GM12878 (cell line): ENCODE results near the gene SLC24A3. TPM values are rescaled to one million over a fixed set of nuclear protein-coding genes. Genes with fewer than 3 reads are reported as not detected.

Experiments
- ATAC-seq: fragments of 200-7000 bp; cut with Tn5 transposase; 3 replicates; pipeline ENCODE4 v1.9.1; 2020; ENCODE audit warnings: mild to moderate bottlenecking, moderate library complexity
- BruUV-seq: library from RNA; stranded (reverse); fragments of 400-500 nt; replicated peaks from 2 replicates; lab custom pipeline; 2021; lab: Mats Ljungman, UMichigan
- CTCF ChIA-PET: fragments of 300-600 bp; sonication (Branson Sonifier 250); formaldehyde crosslinking; extraction: SDS; loops from one replicate; lab custom pipeline; 2021; ENCODE audit warnings: inconsistent platforms; lab: Yijun Ruan, JAX
- POLR2A ChIA-PET: fragments of 350-600 bp; formaldehyde crosslinking; extraction: SDS; loops from one replicate; lab custom pipeline; 2021; ENCODE audit warnings: inconsistent platforms; lab: Charles Lee
- RAD21 ChIA-PET: fragments of 300-600 bp; sonication (Branson Sonifier 250); formaldehyde crosslinking; loops from one replicate; lab custom pipeline; 2023; ENCODE audit warnings: antibody characterized with exemption; ENCODE audit not compliant: unreplicated experiment; lab: Charles Lee
- SMC1A ChIA-PET: fragments of 300-600 bp; sonication (Branson Sonifier 250); formaldehyde crosslinking; loops from one replicate; lab custom pipeline; 2023; ENCODE audit not compliant: unreplicated experiment, uncharacterized antibody; lab: Charles Lee
- DNase-seq: peaks from one replicate; pipeline ENCODE4 v3.0.0-alpha.2; 2011; ENCODE audit warnings: low read depth, low spot score
- FAIRE-seq: peaks from 3 replicates; lab custom pipeline; 2011; peaks lifted over from hg19 to GRCh38; lab: Jason Lieb, UNC
- H2AFZ ChIP-seq: 2 replicates; pipeline ENCODE4 v1.6.0; 2011; ENCODE audit warnings: low read depth, low read length, control low read depth; ENCODE audit not compliant: control insufficient read depth
- H3K27ac ChIP-seq: 2 replicates; pipeline ENCODE4 v1.5.1; 2011; ENCODE audit warnings: control low read depth; ENCODE audit not compliant: control insufficient read depth, insufficient read depth
- H3K27me3 ChIP-seq, 2 experiments: replicated peaks in 1 of 2; 2 replicates each; pipeline versions ENCODE4 v1.6.0 to v1.6.1; 2011; ENCODE audit warnings: low read length in 1 of 2; ENCODE audit not compliant: control insufficient read depth in 2 of 2, insufficient read depth in 2 of 2
- H3K36me3 ChIP-seq, 2 experiments: 2 replicates each; pipeline ENCODE4 v1.5.1; 2011; ENCODE audit warnings: low read length in 1 of 2; ENCODE audit not compliant: control insufficient read depth in 2 of 2, insufficient read depth in 2 of 2
- H3K4me1 ChIP-seq: 2 replicates; pipeline ENCODE4 v1.6.1; 2011; ENCODE audit warnings: mild to moderate bottlenecking, low read length, moderate library complexity, mixed read lengths; ENCODE audit not compliant: control insufficient read depth, insufficient read depth
- H3K4me2 ChIP-seq: 2 replicates; pipeline ENCODE4 v1.6.0; 2011; ENCODE audit warnings: control low read depth; ENCODE audit not compliant: control insufficient read depth, insufficient read depth
- H3K4me3 ChIP-seq: fragments of 200-600 bp; sonication (generic); 2 replicates; pipeline ENCODE4 v1.5.1; 2016
- H3K79me2 ChIP-seq: 2 replicates; pipeline ENCODE4 v1.6.0; 2011; ENCODE audit warnings: low read length; ENCODE audit not compliant: control insufficient read depth, insufficient read depth
- H3K9ac ChIP-seq: 2 replicates; pipeline ENCODE4 v1.8.0; 2011; ENCODE audit warnings: low read length, control low read depth, mixed read lengths; ENCODE audit not compliant: control insufficient read depth, insufficient read depth
- H3K9me3 ChIP-seq: replicated peaks from 3 replicates; pipeline ENCODE4 v1.5.1; 2011; ENCODE audit warnings: mild to moderate bottlenecking, low read length; ENCODE audit not compliant: control insufficient read depth, insufficient read depth
- H4K20me1 ChIP-seq: 2 replicates; pipeline ENCODE4 v1.6.0; 2011; ENCODE audit not compliant: control insufficient read depth, insufficient read depth
- BCLAF1 ChIP-seq: fragments of 450-650 bp; IDR thresholded peaks from 2 replicates; pipeline ENCODE4 v1.6.1; 2017; ENCODE audit warnings: antibody characterized with exemption, mild to moderate bottlenecking, moderate library complexity
- CEBPB ChIP-seq, 2 experiments: fragments of 150-350 bp in 1 of 2; IDR thresholded peaks; 2 replicates each; pipeline ENCODE4 v1.6.1; 2012 to 2014; ENCODE audit warnings: low read depth in 2 of 2, low read length in 2 of 2, borderline replicate concordance in 1 of 2, inconsistent platforms in 1 of 2
- CHD1 ChIP-seq: IDR thresholded peaks from 2 replicates; pipeline ENCODE4 v1.6.1; 2012; ENCODE audit warnings: low read depth, low read length, improper control_type of control experiment
- EZH2 ChIP-seq: IDR thresholded peaks from 2 replicates; pipeline ENCODE4 v1.6.1; 2012; ENCODE audit warnings: low read depth, mild to moderate bottlenecking, control low read depth, inconsistent platforms, low read length, borderline replicate concordance; ENCODE audit not compliant: control insufficient read depth
- GATAD2B ChIP-seq: fragments of 450-650 bp; conservative IDR thresholded peaks from 2 replicates; pipeline ENCODE4 v1.6.1; 2017; ENCODE audit warnings: low read depth, mild to moderate bottlenecking, moderate library complexity
- KDM1A ChIP-seq: fragments of 200-600 bp; sonication (generic); IDR thresholded peaks from 2 replicates; pipeline ENCODE4 v1.6.1; 2016; ENCODE audit warnings: borderline replicate concordance
- MLLT1 ChIP-seq: fragments of 450-650 bp; IDR thresholded peaks from 2 replicates; pipeline ENCODE4 v1.6.1; 2016; ENCODE audit warnings: mild to moderate bottlenecking
- USF2 ChIP-seq: IDR thresholded peaks from 2 replicates; pipeline ENCODE4 v1.6.1; 2011; ENCODE audit warnings: low read depth, low read length, improper control_type of control experiment, borderline replicate concordance
- ZNF274 ChIP-seq: IDR thresholded peaks from one replicate; pipeline ENCODE4 v1.8.0; 2011; ENCODE audit not compliant: insufficient read length, insufficient read depth
- WGBS: methylation state at CpG from one replicate; pipeline ENCODE4 v1.1.6; 2016; ENCODE audit warnings: low lambda C conversion rate; ENCODE audit not compliant: insufficient replicate concordance, insufficient coverage; ENCODE audit errors: missing lambda C conversion rate; 5-methylcytosine and 5-hydroxymethylcytosine counted together
- in situ Hi-C: fragments of 300-500 bp; cut with MboI; formaldehyde crosslinking; loops from 9 replicates; pipeline ENCODE4 v1.14.3; 2018; ENCODE audit warnings: mixed read lengths
- intact Hi-C: fragments of 100-400 bp; cut with micrococcal nuclease; formaldehyde crosslinking; loops from one replicate; pipeline ENCODE4 v1.14.2; 2022; ENCODE audit not compliant: unreplicated experiment
- polyA plus RNA-seq, 11 experiments: library from polyadenylated mRNA; depleted of rRNA in 4 of 11; unstranded in 6 of 11; stranded (reverse) in 5 of 11; fragments of >200 nt; fragmentation: Nextera tagmentation in 4 of 11; fragmentation: Illumina TruSeq in 1 of 11; extraction: Ambion mirVana in 4 of 11; extraction: Trizol in 1 of 11; gene quantifications; 1 replicate in 1 of 11; 2 replicates in 10 of 11; pipeline versions ENCODE4 v1.2.1 to v1.2.3, GENCODE V29; 2011 to 2016; ENCODE audit warnings: inconsistent platforms in 2 of 11, missing spikeins in 2 of 11, low read depth in 1 of 11
- total RNA-seq, 4 experiments: library from RNA; depleted of rRNA in 3 of 4; stranded (reverse); fragments of >200 nt in 3 of 4; fragmentation: Illumina TruSeq in 1 of 4; extraction: Trizol in 1 of 4; gene quantifications; 2 replicates each; pipeline versions ENCODE4 v1.2.1 to v1.2.3, GENCODE V29; 2013 to 2021
- TF ChIP-seq, protein P1 (sequence below): fragments of 450-650 bp; IDR thresholded peaks from 2 replicates; pipeline ENCODE4 v1.6.1; 2017; ENCODE audit warnings: low read depth, mild to moderate bottlenecking, moderate library complexity

SLC24A3 gene
- total and polyA plus RNA-seq, 10 of the 15 experiments (the other 5 are each of a cell fraction or from before 2014, with no cell fraction given): 0.04 TPM; not detected in 9

DNA sequence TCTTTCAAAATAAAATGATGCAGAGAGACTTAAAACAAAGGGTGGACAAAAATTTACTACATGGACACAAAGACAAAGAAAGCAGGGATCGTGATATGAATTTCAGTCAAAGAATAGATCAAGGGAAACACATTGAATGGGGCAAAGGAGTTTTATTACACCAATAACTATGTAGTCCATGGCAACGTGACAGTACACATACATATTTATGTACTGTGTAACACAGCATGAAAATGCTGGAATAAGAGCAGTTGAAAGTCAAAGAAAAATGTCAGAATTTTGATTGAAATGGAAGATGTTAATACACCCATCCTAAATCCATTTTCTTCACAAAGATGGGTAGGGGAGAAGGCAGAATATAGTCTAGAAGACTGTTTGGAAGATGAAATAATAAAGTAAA, 536.2 kb downstream of the SLC24A3 start (continued):
- TF ChIP-seq BCLAF1 (no peak), EZH2 (no peak), GATAD2B (no peak), KDM1A (no peak), MLLT1 (no peak), CHD1 (no peak)
- TF ChIP-seq, all 136 proteins: peak for 0

DNA sequence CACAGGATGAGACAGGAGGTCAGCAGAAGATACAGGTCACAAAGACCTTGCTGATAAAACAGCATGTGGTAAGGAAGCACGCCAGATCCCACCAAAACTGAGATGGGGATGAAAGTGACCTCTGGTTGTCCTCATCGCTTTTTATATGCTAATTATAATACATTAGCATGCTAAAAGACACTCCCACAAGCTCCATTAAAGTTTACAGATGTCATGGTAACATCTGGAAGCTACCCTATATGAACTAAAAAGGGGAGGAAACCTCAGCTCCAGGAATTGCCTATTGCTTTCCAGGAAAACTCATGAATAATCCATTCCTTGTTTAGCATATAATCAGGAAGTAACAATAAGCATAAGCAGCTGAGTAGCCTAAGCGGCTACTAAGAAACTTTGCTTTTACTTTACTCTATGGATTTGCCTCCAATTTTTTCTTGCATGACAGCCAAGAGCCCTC, 537.2 kb downstream of the SLC24A3 start:
- H3K4me1 ChIP-seq: no peaks in the 10 kb centered on the region
- TF ChIP-seq, protein P1, sequence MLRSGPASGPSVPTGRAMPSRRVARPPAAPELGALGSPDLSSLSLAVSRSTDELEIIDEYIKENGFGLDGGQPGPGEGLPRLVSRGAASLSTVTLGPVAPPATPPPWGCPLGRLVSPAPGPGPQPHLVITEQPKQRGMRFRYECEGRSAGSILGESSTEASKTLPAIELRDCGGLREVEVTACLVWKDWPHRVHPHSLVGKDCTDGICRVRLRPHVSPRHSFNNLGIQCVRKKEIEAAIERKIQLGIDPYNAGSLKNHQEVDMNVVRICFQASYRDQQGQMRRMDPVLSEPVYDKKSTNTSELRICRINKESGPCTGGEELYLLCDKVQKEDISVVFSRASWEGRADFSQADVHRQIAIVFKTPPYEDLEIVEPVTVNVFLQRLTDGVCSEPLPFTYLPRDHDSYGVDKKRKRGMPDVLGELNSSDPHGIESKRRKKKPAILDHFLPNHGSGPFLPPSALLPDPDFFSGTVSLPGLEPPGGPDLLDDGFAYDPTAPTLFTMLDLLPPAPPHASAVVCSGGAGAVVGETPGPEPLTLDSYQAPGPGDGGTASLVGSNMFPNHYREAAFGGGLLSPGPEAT: no peak
- TF ChIP-seq CEBPB (IDR thresholded peaks at IDR 0.05; ENCODE audit: borderline replicate concordance in 1 of 2, low read depth in 2 of 2, low read length in 2 of 2) (no peak), ZNF274 (no peak), USF2 (no peak)
- ChIA-PET SMC1A (interaction anchor here (2.9 kb wide), 1 partner anchor 13 kb away, joined by 19 read pairs; no protein-coding TSS in a partner anchor), RAD21 (interaction anchor here (2.0 kb wide), 1 partner anchor 78 kb away, joined by 4 read pairs; no protein-coding TSS in a partner anchor), CTCF (interaction anchor here (0.7 to 2.1 kb wide), 3 partner anchors 9 to 78 kb away, joined by 4 to 7 read pairs (median 4); no protein-coding TSS in a partner anchor), POLR2A (interaction anchor here (0.6 to 0.7 kb wide), 3 partner anchors 9 to 40 kb away, joined by 3 to 4 read pairs (median 3); no protein-coding TSS in a partner anchor)
- H3K27ac ChIP-seq: no peak overlapping the region
- H3K9me3 ChIP-seq: no peaks in the 10 kb centered on the region; the same call in 2 of the 3 replicates
- no peaks in the 10 kb centered on the region for H4K20me1 ChIP-seq
- H3K79me2 ChIP-seq: no peaks in the 10 kb centered on the region
- ATAC-seq (no peak), DNase-seq (no peak), FAIRE-seq (no peak)
- no peak overlapping the region for H2AFZ ChIP-seq
- H3K27me3 ChIP-seq: no peaks in the 10 kb centered on the region; a peak in 1 of 4 replicates
- no TSS peak for BruUV-seq
- H3K4me3 ChIP-seq: no peak overlapping the region
- no peaks in the 10 kb centered on the region for H3K36me3 ChIP-seq
- no peak overlapping the region for H3K4me2 ChIP-seq
- WGBS: 0% methylated on average over 3 of the region's 3 CpGs
- in situ Hi-C loops: no loop called here
- intact Hi-C loops: no loop called here
- H3K9ac ChIP-seq: no peak overlapping the region
